Measurements from ENCODE around the gene ACSF2.

DNA sequence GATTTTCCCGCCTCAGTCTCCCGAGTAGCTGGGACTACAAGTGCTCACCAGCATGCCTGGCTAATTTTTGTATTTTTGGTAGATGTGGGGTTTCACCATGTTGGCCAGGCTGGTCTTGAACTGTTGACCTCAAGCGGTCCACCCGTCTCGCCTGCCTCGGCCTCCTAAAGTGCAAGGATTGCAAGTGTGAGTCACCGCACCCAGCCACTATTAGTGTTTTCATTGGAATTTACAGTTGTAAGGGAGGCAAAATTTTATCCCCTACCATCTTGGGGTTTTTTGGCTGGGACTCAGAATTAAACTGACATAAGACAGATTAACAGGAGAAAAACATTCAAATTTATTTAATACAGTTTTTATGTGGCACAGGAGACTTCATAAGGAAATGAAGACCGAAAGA, 69.9 kb downstream of the ACSF2 start:
- no peak for TF ChIP-seq POLR2A (IDR thresholded peaks at IDR 0.05; ENCODE audit: low read depth, low read length)
- TF ChIP-seq TAF1 (IDR thresholded peaks at IDR 0.05; ENCODE audit: borderline replicate concordance, low read depth, low read length), result no peak

Measured in GM12892 (cell line).